Esophagus muscularis mucosa (tissue), 3 donors: ENCODE data around the gene NTN3.

Experiments
- CTCF ChIP-seq, 3 experiments: fragments of 200-600 bp in 2 of 3; fragments of 450-650 bp in 1 of 3; sonication (generic) in 2 of 3; IDR thresholded peaks; one replicate each; pipeline ENCODE4 v1.5.1; 2017 to 2019; ENCODE audit warnings: antibody characterized with exemption in 3 of 3, mild to moderate bottlenecking in 2 of 3, moderate library complexity in 1 of 3
- EP300 ChIP-seq: sonication (generic); formaldehyde crosslinking; IDR thresholded peaks from one replicate; pipeline ENCODE4 v1.6.1; 2017; ENCODE audit warnings: antibody characterized with exemption

- TF ChIP-seq CTCF (IDR thresholded peaks at IDR 0.05) (no peak), EP300 (no peak)
These were observed 10.6 kb downstream of the NTN3 start for GRCh38 chr16:2481676-2482075.
